Fibroblast of villous mesenchyme (primary cell): ENCODE measurements around the gene TAF5L. TPM values are rescaled to one million over a fixed set of nuclear protein-coding genes. Genes with fewer than 3 reads are reported as not detected.

Experiments
- DNase-seq: peaks from one replicate; pipeline ENCODE4 v3.0.0-alpha.2; 2010; ENCODE audit warnings: low read depth
- H3K4me3 ChIP-seq: 2 replicates; pipeline ENCODE4 v1.5.1; 2011; ENCODE audit warnings: low read depth, mild to moderate bottlenecking, low read length
- total RNA-seq: library from RNA; depleted of rRNA; stranded (reverse); fragments of >200 nt; gene quantifications from 2 replicates; pipeline ENCODE4 v1.2.3, GENCODE V29; 2012
- TF ChIP-seq, protein P1 (sequence below): IDR thresholded peaks from 2 replicates; pipeline ENCODE4 v1.5.1; 2012; ENCODE audit warnings: low read depth, mild to moderate bottlenecking, low read length; ENCODE audit not compliant: insufficient read depth

Gene TAF5L
- 20.9 and 24.2 TPM in 2 replicates for total RNA-seq

GRCh38 chr1:229625915-229626831, at the start of gene TAF5L, which contains the start of gene URB2:
Gene TAF5L, minus strand, starts transcription at chr1:229626122. Its CDS starts 11,640 bp downstream, at chr1:229614482.
Gene URB2, plus strand, starts transcription at chr1:229626247. Its CDS starts 1,387 bp downstream, at chr1:229627634.
- peak; percentile 89 for DNase-seq
- TF ChIP-seq, protein P1, sequence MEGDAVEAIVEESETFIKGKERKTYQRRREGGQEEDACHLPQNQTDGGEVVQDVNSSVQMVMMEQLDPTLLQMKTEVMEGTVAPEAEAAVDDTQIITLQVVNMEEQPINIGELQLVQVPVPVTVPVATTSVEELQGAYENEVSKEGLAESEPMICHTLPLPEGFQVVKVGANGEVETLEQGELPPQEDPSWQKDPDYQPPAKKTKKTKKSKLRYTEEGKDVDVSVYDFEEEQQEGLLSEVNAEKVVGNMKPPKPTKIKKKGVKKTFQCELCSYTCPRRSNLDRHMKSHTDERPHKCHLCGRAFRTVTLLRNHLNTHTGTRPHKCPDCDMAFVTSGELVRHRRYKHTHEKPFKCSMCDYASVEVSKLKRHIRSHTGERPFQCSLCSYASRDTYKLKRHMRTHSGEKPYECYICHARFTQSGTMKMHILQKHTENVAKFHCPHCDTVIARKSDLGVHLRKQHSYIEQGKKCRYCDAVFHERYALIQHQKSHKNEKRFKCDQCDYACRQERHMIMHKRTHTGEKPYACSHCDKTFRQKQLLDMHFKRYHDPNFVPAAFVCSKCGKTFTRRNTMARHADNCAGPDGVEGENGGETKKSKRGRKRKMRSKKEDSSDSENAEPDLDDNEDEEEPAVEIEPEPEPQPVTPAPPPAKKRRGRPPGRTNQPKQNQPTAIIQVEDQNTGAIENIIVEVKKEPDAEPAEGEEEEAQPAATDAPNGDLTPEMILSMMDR: no peak

GRCh38 chr1:229675396-229675795, 49.5 kb upstream of the TAF5L start:
- H3K4me3 ChIP-seq: no peak overlapping the region
- no peak for DNase-seq
- TF ChIP-seq, protein P1: no peak

More at GRCh38 chr1:229625915-229626831, at the start of gene TAF5L, which contains the start of gene URB2:
- H3K4me3 ChIP-seq: peak within 1 kb of the TSS; percentile 87

DNA sequence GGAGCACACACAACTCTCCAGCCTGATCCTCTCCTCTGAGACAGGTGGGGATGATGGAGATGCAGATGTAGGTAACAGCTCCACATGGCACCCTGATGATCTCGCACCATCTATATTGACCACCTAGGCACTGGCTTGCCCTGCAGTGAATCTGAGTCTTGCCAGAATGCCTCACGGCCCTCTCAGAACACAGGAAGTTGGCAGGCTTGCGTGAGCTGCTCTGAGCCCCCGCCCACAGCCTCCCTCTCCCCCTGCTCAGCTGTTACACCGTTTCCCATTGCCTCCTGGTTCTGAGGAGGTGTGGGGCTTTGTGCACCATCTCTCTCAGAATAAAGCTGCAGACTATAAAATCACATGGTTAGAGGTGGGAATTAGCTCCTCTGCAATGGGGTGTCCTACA, 48.1 kb upstream of the TAF5L start:
- TF ChIP-seq, protein P1: no peak
- DNase-seq: no peak
- no peak overlapping the region for H3K4me3 ChIP-seq

GRCh38 chr1:229672246-229672645, 46.3 kb upstream of the TAF5L start:
- no peak overlapping the region for H3K4me3 ChIP-seq
- TF ChIP-seq, protein P1: no peak
- DNase-seq: no peak

- no peak overlapping the region for H3K4me3 ChIP-seq
- TF ChIP-seq, protein P1: no peak
- DNase-seq: no peak
These were observed 45.4 kb upstream of the TAF5L start for GRCh38 chr1:229671310-229671709.

GRCh38 chr1:229669333-229669732, 43.4 kb upstream of the TAF5L start:
- H3K4me3 ChIP-seq: no peak overlapping the region
- DNase-seq: no peak
- TF ChIP-seq, protein P1: no peak
